ENCODE measurements around the gene KLF4.
"Not testable (repeated sequence)": the region's sequence is repeated elsewhere in the genome, so short reads cannot be mapped to it uniquely, and the experiment has no call there.

The KLF4 gene

DNA sequence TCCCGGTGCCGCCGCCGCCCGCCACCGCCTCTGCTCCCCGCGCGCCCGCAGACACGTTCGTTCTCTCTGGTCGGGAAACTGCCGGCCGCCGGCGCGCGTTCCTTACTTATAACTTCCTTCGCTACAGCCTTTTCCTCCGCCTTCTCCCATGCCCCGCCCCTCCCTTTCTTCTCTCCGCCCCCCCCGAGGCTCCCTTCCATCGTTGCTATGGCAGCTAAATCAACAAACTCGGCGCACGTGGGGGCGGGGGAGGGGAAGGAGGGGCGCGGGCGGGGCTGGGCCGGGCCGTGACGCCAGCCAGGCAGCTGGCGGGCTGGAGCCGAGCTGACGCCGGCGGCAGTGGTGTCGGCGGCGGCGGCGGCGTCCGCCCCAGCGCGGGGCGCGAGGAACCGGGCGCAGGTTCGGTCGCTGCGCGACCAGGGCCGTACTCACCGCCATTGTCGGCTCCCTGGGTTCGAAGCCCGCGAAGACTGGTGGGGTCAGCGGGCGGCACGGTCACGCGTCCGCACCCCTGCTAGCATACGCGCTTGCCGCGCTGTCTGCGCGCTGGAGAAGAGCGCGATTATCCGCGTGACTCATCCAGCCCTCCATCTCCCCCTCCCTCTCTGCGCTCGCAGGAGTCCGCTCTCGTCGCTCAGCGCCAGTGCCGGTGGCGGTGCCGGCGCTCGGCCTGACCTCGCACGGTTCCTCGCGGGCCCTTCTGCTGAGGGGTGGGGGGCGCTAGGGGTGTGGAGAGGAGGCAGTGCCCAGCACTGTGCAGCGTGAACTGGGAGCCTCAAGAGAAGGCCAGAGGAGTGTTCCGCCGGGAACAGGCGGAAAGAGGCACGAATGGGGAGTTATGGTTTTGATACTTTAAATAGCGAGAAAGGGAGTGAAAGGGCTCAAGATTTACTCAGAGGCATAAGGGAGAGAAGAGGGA is at the start of gene KLF4:
Gene KLF4 (minus strand): TSS at position 83 of the 919 bp plus-strand sequence. CDS start 597 bp downstream, outside the sequence.
- DNase-seq (ENCODE audit: low spot score): peak; percentile 93

DNA sequence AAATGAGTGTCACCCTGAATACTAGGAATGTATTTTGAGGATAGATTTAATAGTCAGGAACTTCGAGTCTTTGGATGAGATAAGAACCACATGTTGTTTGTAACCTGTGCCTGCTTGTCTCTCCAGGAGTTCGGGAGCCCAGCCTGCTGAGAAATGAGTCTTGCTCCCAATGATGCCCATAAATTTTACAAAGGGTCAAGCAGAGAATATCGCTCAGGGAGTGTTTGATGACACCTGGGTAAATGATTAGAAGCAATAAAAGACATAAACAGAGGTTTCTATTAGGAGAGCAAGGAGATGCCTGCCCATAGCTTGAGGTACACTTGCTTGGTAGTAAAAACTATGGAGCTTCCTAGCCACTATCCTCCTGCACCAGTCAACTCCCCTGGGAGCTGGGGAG is 46.9 kb upstream of the KLF4 start:
- DNase-seq (ENCODE audit: low spot score): no peak

DNA sequence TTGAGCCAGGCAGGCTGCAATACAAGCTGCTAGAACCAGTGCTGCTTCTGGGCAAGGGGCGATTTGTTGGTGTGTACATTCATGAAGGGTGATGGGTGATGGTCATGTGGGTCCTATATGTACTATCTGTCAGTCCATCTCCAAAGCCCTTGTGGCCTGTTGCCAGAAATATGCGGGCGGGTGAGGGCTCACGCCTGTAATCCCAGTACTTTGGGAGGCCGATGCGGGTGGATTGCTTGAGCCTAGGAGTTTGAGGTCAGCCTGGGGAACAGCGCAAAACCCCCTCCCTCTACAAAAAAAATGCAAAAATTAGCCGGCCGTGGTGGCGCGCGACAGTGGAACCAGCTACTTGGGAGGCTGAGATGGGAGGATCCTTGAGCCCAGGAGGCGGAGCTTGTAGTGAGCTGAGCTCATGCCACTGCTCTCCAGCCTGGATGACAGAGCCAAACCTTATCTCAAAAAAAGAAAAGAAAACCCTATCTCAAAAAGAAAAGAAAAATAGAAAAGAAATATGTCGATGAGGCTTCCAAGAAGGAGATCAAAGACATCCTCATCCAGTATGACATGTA is 45.0 kb upstream of the KLF4 start:
- no peak for DNase-seq (ENCODE audit: low spot score)

DNA sequence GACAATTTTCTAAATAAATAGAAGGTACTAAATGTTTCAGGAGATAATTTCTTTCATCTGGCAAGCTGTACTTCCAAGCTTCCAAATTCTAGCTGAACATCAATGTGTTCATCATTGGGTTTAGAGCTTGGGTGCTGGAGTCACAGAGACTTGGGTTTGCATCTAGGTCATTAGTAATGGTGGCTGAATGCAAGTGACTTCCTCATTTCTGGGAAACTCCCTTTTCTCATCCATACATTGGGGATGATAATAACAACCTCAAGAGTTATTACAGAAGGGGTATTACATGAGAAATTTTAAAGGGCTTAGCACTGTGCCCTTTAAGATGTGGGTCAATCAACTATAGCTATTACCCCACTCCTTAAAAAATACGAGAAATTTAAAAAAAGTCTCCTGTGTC is 41.1 kb upstream of the KLF4 start:
- DNase-seq (ENCODE audit: low spot score): no peak

DNA sequence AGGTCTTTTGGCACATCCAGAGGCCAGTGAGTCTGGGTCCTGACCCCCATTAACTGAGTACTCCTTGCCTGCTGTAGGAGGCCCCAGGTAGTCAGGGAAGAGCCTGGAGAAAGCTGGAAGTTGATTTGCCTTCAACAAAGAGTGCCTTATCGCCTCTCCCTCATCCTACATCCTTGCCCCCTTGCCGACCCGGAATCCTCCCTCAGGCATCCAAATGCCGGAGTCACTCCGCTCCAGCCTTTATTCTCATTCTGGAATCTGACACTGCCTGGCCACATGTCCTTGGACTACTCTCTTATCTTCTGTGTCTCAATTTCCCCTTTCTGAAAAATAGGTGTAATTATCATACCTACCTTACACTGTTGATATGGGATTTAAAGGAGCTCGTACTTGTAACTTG is 39.1 kb upstream of the KLF4 start:
- DNase-seq (ENCODE audit: low spot score): no peak

DNA sequence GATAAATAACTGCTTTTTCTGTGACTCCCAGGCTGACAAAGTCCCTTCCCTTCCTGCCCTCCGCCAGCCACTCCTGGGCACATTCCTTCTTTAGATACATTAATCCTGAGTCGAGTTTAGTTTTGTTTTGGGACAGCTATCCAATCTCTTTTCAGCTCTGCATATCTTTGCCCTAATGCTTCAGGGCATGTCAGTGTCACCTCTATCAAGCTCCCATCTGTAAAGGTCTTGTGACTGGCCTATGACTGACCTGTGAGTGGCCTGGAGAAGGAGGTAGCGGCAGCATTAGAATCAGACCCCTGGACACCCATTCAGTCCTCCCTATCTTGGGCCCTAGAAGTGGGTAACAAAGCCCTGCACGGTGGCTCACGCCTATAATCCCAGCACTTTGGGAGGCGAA is 34.0 kb upstream of the KLF4 start:
- no peak for DNase-seq (ENCODE audit: low spot score)

DNA sequence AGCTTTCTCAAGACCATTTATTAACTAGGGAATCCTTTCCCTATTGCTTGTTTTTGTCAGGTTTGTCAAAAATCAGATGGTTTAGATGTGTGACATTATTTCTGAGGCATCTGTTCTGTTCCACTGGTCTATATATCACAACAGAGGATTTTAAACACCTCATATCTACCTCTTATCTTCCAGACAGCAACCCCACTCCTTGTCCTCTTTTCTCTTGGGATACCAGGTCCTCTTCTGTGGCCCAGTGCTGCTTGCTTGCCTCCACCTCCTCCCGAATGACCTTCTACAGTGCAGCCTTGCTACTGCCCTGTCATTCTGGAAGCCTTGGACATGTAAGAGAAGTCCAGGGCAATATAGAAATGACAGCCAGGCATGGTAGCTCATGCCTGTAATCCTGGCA is 30.6 kb upstream of the KLF4 start:
- DNase-seq (ENCODE audit: low spot score): no peak

DNA sequence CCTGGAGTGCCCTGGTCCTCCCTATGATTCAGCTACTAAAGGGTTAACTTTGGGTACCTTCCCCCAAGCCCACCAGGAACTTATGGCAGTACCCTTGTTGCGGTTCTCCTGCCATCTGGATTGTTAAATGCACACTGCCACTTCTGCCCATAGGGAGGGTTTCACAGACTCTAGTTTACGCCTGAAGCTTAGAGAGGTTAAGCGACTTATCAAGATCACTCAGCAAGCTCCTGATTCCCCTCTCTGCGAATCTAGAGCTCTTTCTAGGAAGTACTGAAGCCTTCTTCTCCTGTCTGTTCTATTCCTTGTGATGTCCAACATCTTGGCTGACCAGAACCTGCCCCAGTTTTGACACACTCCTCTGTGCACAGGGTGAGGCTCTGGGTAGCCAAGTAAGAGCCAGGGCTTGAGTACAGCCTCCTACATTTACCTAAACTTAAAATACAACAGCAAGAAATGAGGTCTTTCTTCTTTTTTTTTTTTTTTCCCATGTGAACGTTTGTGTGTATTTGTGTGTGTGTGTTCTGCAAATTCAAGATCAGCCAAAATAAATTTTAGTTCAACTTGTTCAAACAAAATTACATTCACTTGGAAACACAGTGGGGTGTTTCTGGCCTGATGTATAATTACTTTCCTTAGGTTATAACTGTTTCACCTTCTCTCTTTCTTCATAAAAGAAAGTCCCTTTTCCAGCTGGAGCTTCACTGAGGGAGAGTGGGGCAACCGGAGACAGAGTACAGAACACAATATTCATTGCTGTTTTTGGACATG is 28.7 kb upstream of the KLF4 start:
- DNase-seq (ENCODE audit: low spot score): no peak

DNA sequence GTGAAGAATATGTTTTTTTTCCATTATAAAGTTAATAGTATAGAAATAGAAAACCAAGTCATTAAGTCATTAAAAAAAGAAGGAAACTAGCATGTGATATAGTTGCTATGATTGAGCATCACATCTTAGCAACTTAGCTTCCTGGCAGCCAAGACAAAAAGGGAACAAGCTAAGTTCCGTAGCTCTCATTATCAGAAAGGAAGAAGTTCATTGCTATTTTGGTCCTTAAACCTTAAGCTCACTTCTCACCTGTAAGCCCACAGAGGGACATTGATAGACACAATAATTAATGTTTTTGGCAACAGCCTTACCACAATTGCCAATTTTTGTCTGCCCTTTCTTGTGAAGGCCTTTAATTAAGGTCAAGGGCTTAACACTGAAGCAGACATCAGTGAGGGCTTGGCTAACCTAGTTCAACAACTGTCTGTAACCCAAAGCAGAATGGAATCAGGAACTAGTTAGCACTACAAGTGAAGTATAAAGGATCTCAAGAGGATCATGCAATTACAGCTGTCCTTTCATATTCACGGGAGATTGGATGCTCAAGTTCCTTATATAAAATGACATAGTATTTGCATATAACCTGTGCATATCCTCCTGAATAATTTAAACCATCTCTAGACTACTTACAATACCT is 24.0 kb upstream of the KLF4 start:
- DNase-seq (ENCODE audit: low spot score): no peak

DNA sequence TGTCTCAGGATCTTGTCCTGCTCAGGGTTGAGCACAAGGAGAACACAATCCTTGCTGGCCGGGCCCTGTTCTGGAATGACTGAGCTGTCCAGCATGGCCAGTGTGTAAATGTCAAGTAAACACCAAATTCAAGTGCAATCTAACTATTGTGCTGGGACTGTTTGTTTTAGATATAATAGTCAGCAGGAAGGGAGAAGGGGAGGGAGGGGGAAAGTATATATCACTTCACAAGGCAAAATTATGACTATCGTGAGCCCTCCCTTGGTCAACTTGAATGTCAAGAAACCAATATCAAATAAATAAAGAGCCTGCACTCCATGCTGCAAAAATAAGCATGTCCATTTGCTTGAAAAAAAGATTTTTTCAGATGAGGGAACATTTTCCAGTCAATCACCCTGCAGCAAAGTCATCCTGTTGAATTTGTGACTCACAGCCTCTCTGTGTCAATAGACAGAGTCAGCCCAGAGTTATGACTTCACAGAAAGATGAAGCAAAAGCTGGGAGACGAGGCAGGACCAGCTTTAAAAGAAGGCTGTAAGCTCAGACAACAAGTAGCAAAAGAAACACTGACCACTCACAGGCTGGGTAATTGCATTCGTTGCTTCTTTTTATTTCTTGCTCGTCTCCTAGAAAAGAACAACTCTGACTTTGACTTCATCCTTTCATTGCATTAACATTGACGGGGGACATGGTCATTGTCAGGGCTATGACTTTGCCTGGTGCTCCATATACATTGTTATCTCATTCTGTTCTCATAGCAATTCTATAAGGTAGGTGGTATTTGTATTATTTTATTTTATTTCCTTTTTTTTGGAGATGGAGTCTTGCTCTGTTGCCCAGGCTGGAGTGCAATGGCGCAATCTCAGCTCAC is 15.3 kb upstream of the KLF4 start:
- DNase-seq (ENCODE audit: low spot score): no peak

DNA sequence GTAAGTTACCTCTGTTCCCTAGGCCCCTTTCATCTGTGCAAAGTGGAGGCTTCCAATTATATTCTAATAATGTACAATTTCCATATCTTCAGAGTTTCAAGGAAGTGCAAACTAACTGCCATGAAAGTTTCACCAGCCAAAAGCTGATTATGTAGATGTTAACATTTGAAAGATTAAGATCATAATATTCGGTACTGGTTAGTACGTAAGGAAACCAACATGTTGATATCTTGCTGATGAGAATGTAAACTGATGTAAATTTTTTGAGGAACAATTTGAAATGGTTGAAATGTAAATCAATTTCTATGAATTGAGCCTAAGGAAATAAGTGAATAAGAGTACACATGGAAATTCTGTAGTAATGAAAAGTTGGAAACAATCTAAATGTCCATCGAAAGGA is 12.9 kb upstream of the KLF4 start:
- no peak for DNase-seq (ENCODE audit: low spot score)

DNA sequence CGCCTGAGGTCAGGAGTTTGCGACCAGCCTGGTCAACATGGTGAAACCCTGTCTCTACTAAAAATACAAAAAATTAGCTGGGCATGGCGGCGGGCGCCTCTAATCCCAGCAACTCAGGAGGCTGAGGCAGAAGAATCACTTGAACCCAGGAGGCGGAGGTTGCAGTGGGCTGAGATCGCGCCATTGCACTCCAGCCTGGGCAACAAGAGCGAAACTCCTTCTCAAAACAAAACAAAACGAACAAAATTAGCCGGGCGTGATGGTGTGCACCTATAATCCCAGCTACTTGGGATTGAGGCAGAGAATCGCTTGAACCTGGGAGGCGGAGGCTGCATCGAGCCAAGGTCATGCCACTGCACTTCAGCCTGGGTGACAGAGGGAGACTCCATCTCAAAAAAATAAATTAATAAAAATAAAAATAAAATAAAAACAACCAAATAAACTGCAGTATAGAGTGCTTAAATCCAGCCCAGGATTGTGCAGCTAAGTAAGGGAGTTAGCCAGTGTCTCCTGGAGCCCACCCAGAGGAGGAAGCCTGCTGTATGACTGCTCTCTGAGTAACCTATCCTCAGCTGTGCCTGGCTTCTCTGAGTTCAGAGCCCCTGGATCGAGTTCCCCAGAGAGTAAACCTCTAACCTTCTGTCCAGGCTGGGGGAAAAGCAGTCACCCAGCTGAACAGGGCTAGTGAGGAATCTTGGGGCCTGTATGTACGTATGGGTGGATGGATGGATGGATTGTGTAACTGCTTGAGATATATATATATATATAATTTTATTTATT is 11.0 kb upstream of the KLF4 start:
- DNase-seq (ENCODE audit: low spot score): not testable (repeated sequence)

DNA sequence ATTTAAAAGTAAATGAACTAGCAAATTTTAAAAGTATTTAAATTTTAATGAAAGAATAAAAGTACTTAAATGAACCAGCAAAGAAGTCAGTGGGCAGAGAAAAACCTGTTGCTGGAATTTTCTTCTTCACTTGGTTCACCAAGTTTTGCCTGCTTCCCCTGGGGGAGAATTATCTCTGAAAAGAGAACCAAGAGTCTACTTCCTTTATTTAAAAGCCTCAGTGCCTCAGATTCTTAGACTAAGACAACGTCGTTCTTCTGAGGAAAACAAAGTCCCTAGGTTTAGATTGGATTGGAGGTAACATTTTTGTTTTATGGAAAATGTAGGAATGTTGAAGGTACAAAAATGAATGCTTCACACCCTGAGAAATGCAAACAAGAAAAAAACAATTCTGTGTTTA is 7.4 kb upstream of the KLF4 start:
- no peak for DNase-seq (ENCODE audit: low spot score)

DNA sequence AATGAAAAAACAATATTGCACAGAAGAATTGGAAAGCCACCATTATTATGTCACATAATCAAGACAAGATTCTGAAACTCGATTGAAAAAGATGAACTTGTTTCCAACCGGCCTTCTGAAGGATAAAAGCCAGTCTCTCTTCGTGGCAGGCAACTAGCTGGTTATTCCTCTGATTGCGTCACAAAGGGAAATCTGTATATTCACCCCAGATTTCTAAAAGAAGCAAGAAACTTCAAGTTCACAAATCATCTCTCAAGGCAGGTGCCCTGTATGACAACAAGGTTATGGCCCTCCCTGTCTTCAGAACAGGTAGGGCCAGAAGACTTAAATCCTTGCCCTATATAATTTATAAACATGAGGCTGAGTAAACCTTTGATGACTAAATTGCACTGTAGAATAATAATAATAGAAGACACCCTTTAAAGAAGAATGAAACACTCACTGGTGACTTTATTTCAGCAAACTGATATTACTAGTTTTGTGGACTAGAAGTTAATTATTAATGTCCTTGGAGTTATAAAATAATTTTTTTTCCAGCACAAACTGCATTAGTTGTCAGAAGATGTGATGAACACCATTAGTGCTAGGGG is 2.9 kb upstream of the KLF4 start:
- no peak for DNase-seq (ENCODE audit: low spot score)

DNA sequence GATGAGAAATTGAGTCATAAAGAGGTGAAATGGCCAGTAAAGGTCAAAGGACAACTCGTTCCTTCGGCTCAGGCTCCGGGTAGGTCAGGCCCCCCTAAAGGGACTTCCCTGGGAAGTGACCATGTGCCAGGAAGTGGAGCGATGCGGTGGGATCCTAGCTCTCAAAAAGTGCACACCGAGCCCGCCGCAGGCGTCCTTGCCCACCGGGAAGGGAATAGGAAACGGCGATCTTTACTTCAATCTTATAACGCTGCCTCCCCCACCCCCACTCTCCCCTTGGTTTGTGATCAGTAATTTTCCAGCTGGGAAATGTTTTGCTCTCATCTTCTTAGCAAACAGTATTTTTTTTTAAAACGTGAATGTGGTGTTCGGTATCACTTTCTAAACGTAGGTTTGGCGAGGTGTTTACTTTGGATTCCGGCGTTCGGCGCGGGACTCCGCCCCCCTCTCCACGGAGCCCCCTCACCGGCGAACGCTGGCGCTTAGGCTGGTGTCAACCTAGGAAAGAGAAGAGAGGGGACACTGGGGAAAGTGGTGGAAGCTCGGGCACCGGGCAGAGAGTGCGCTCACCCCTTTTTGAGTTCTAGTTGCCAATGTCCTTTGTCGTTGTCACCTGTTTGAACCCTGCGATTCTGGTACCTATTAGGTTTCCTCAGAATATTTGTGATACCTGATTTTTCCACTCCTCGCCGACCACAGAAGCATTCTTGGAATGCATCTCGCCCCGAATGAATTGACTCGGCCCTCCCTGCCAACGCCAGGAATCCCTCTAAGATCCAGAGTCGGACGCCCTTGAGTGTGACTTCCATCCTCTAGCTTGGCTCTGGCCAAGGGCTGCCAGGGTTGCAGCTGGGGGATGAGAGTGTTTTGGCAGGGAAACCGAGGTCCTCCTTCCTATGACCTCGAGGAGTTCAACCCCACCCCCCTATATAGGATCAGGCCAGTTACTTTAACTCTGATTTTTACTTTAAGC is 1.8 kb upstream of the KLF4 start:
- peak; percentile 30 for DNase-seq (ENCODE audit: low spot score)

DNA sequence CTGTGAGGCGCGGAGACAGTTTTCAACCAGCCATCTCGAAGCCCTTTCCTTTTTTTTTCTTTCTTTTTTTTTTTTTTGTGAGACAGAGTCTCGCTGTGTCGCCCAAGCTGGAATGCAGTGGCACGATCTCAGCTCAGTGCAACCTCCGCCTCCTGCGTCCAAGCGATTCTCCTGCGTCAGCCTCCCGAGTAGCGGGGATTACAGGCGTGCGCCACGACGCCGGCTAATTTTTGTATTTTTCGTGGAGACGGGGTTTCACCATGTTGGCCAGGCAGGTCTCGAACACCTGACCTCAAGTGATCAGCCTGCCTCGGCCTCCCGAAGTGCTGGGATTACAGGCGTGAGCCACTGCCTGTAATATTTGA is 1.0 kb upstream of the KLF4 start:
- not testable (repeated sequence) for DNase-seq (ENCODE audit: low spot score)

DNA sequence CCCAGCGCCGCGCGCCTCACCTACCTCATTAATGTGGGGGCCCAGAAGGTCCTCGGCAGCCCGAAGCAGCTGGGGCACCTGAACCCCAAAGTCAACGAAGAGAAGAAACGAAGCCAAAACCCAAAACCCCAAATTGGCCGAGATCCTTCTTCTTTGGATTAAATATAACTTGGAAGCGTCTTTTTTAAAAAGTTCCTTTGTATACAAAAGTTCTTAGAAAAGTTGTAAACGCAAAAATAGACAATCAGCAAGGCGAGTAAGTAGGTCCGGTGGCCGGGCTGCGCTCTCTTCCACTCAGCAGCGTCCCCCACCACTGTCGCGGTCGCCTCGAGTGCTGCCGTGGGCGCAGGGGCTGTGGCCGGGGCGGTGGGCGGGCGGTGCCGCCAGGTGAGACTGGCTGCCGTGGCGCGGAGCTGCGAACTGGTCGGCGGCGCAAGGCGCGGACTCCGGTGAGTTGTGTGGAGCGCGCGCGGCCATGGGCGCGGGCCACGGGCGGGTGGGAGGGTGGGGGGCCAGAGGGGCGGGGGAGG is 360 bp downstream of the KLF4 start:
- DNase-seq (ENCODE audit: low spot score): peak; percentile 40

DNA sequence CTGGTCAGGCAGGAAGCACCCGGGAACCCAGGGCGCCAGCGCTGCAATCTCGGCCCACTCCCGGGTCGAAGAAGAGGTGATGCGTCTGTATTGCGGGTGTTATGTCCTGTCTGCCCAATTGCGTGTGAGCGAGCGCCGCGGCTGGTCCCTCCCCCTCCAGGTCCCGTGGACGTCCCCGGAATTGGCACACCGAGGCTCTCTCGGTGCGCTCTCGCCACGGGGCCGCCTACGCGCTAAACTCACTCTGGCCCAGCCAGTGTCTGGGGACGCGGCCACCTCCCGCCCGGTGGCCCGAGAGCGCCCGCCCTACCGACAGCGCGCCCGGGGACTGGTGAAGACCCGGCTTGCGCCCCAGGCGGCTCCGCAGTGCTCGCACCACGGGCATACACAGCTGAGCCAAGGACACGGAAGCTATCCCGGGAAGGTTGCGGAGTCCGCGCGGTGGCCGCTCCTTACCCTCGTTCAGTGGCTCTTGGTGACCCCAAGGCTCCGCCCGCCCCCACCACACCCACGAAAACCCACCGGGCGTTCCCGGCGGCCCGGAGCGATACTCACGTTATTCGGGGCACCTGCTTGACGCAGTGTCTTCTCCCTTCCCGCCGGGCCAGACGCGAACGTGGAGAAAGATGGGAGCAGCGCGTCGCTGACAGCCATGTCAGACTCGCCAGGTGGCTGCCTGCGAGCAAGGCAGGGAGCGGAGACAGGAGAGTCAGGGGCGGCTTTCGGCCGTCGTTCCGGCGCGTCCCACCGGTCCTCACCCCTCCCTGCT is 1.0 kb downstream of the KLF4 start:
- peak; percentile 37 for DNase-seq (ENCODE audit: low spot score)
